Subcutaneous adipose tissue (tissue), 4 donors: Measurements from ENCODE around the gene ACTN2. TPM values are rescaled to one million over a fixed set of nuclear protein-coding genes. Genes with fewer than 3 reads are reported as not detected.

ENCODE experiments used
- total RNA-seq, 4 donors: library from RNA; depleted of rRNA; stranded (reverse); fragments of >200 nt; gene quantifications; one replicate each; pipeline ENCODE4 v1.1.0, GENCODE V29; 2016
- TF ChIP-seq, protein P1 (sequence below): fragments of 450-650 bp; IDR thresholded peaks from one replicate; pipeline ENCODE4 v1.5.1; 2016; ENCODE audit warnings: low read depth, mild to moderate bottlenecking, control low read depth, antibody characterized with exemption, moderate library complexity

ACTN2 gene
- total RNA-seq, 4 donors from 2014 or later, result 0.22 to 1.7 (median 0.57) TPM; not detected in 1

DNA sequence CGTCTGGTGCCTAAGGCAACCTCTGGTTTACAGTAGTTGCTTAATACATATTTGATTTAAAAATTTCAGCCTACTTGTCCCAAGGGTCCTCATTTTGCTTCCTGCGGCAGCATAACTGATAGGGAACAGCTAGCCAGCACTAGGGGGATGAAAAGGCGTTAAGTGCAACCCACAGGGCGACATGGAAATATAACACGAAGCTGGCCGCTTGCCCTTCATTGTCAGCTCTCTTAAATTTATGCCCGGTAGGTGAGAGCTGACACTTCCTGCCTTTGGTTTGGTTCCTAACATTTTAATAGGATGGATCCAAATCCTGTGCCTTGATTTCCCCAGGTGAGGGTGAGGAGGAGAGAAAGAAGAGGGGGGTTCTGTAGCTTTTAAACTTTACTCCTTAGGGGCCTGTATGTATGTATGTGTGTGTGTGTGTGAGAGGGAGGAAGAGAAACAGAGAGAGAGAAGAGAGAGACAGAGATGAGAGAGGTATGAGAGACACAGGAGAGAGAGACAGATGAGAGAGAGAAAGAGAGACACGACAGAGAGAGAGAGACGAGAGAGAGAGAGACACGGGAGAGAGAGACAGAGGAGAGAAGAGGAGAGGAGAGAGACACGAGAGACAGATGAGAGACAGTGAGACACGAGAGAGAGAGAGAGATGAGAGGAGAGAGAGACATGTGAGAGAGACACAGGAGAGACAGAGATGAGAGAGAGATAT lies 938 bp upstream of the ACTN2 start:
- TF ChIP-seq, protein P1, sequence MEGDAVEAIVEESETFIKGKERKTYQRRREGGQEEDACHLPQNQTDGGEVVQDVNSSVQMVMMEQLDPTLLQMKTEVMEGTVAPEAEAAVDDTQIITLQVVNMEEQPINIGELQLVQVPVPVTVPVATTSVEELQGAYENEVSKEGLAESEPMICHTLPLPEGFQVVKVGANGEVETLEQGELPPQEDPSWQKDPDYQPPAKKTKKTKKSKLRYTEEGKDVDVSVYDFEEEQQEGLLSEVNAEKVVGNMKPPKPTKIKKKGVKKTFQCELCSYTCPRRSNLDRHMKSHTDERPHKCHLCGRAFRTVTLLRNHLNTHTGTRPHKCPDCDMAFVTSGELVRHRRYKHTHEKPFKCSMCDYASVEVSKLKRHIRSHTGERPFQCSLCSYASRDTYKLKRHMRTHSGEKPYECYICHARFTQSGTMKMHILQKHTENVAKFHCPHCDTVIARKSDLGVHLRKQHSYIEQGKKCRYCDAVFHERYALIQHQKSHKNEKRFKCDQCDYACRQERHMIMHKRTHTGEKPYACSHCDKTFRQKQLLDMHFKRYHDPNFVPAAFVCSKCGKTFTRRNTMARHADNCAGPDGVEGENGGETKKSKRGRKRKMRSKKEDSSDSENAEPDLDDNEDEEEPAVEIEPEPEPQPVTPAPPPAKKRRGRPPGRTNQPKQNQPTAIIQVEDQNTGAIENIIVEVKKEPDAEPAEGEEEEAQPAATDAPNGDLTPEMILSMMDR, result no peak

DNA sequence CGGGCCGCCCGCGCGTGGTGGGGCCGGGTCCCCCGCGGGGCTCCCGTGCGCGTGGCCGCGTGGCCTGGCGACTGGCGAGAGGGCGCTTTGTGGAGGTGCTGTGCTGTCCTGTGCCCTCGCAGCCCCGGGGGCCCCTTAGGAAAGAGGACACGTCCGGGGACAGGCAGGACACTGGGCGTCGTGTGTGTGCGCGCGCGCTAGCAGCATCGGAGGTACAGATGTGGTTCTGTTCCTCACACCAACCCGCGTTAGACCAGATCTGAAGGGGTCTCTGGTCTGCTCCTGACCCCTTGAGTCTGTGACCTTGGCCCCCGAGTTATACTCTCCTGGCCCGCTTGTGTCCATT lies 489 bp downstream of the ACTN2 start:
- TF ChIP-seq, protein P1, result no peak

DNA sequence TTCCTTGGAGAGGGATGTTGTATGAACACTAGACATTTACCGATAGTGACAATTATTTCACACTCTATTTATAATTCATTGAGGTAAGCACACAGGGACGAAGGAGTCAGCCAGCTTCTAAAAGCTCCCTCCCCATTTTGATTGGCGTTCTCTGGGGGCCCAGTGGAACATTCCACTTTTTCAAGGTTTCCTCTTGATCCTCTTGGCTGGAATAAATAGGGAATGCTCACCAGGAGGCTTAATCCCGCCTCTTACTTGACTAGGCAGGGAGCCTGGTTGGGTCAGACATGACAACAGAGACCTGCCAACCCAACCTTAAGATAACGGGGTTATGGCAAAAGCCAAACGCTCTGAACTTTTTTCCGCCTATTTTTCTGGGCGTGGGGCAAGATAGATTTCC lies 974 bp downstream of the ACTN2 start:
- TF ChIP-seq, protein P1, result no peak

DNA sequence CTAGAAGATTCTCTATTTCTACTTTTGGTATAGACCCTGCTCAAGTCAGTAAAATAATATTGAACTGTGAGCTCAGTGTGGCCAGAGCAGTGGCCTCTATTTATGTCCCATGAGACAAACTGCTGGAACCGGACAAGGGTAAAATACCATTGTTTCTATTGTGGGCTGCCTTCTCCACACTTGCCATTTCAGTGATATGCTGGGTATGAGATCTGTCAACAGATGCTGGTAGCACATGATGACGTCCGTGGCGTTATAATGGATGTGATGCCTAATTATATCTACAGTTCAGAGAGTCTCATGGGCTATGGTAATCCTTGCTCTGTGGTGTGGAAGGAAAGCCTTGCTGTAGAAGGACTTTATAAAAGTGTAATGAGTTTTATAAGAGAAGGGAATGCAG lies 2.4 kb downstream of the ACTN2 start:
- TF ChIP-seq, protein P1, result no peak

DNA sequence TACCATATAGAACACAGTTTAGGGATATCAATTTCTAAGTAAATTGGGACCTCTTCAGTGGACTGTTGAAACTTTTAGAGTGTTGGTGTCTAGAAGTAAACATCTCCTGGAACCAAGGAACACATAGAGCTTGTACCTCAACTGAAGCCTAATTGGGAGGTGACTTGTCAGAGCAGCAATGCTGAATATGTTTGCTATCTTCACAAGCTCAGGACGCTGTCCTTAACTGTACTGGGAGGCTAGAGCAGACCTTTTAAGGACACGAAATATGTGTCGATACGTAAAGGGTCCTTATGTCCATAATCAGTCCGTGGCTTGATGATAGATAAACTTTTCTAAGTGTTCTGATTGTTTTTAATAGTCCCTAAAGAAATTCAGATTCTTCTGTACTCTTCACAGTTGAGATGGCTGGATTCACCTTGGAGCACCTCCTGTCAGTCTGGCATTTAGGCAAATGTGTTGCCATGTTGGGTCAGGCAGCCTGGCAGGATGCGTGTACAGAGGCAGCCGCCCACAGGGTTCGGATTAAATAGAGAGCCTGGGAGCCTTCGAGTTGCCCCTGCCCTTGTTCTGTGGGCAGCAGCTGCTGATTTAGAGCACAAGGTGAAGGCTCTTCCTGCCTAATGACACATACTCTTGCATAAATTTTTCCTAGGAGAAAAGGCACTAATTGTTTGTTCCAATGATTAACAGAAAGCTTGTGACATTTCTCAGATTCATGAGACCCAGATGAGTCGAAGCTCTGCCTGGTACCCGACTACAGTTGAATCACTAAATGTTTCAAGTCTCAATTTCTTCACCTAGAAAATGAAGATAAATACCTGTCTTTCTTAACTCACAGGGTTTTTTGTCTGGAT lies 3.6 kb downstream of the ACTN2 start:
- TF ChIP-seq, protein P1, result no peak

DNA sequence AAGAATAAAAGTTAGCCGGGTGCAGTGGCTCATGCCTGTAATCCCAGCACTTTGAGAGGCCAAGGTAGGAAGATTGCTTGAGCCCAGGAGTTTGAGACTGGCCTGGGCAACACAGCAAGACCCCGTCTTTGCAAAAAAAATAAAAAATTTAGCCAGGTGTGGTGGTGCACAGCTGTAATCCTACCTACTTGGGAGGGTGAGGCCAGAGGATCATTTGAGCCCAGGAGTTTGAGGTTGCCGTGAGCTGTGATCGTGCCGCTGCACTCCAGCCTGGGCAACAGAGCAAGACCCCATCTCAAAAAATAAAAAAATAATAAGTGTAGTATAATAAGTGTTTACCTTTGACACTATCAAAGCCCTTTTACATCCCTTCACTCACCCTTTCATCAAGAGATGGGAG lies 5.0 kb downstream of the ACTN2 start:
- TF ChIP-seq, protein P1, result no peak

DNA sequence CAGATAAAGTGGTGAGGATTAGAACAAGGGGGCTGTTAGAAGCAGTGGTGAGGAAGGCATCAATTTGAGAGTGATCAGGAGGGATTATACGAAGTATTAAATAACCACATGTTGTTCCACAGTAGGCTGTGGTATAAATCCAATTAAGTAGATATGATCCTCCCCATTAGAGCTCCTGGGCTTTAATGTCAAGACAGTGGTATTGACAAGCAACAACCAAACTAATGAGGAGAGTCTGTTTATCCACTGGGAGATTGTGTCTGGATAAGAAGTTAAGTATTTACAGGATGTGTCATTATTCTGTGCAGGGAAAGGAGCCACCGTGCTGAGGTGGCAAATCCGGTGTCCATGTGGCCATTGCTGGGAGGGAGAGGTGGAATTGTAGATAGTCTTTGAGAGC lies 5.8 kb downstream of the ACTN2 start:
- TF ChIP-seq, protein P1, result no peak
